Measurements from ENCODE around the gene PER3.

Gene PER3

DNA sequence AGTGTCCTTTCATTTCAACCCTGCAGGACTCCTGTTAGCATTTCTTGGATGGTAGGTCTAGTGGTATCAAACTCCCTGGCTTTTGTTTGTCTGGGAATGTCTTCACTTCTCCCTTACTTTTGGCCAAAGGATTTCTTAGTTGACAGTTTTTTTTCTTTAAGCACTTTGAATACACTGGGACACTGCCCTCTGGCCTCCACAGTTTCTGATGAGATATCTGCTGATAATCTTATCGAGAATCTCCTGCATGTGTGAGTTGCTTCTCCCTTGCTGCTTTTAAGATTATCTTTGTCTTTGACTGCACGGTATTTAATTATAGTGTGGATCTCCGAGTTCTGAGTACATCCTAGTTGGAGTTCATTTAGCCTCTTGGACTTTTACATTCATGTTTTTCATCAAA lies 55.4 kb downstream of the PER3 start:
- no peak for DNase-seq

DNA sequence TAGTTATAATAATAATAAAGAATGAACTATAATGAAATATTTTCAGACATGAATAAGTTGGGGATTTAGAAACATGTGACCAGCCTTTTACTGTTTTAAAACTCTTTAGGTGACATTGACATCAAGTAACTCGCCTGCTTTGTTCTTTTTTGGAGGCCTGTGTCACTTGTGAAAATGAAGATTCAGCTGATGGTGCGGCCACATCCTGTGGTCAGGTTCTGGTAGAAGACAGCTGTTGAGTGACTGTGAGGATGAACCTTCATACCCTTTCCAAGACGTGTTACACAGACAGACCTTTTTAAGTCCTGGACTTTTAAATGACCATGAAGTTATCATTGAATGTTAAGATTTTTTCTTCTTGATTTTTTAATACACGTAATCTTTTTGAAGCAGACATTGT lies 58.4 kb downstream of the PER3 start:
- DNase-seq: no peak

DNA sequence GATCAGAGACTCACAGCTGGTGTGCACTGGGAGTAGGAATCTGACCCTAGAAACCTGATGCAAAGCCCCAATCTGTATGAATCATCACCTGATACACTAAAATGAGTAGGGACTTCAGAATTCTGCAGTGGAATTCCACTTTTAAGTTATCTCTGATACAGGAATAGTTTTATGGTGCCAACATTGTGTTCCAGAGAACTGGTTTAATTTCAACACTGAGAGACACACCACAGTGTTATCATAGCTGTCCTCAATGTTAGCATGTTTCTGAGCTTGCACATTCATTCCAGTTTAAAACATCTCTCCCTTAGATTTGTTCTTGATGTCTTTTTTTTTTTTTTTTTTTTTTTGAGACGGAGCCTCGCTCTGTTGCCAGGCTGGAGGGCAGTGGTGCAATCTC lies 61.7 kb downstream of the PER3 start:
- DNase-seq: peak; percentile 79

DNA sequence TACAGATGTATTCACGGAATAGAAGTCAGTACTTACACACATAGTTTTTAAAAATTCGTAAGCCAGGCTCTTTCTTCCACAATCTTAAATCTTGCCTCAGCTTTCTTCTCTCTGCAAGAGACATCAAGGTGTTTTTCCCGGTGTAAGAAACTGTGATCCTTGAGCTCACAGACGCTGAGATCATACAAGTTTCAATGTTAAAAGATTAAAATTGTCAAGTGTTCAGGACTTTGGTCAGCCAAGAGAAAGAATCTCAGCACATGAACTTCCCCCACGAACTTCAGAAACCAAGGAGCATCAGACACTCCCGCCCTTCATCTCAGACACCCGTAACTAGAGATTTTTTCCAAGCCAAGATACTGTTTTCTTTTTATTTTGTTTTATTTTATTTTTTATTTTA lies 62.6 kb downstream of the PER3 start:
- DNase-seq: no peak

DNA sequence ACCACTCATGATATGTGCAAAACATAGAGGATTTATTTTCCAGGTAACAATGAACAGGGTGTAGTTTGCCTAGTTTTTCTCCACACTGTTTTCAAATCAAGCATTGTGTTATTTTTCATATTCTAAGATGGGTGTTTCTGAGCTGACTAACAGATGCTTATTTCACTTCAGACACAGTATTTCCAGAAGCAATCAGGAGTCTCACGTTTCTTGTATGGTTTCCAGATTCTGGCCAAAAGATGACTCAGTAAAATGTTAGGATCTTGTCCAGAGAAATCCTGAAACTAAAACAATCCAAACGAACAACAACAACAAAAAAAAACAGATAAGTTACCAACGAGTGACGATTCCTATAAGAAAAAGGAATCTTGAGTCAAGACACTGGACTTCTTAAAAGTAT lies 63.5 kb downstream of the PER3 start:
- DNase-seq: peak; percentile 41

DNA sequence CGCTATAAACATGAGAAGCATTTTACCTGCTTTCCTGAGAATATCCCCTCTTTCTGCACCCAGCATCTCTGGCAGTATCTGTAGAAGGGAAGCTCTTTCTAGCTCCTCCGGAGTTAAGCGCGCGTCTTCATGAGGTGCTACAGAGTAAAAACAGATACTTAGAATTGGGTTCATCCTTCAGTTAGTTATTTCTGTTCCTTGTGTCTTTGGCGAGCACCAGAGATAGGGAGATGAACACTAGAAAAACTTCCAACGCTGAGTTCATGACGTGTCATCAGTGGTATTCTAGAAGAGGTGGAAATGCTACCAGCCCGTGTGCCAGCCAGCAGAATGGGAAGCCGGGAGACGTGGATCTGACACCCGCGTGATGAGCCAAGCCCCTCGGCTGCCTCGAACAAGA lies 66.7 kb downstream of the PER3 start:
- no peak for DNase-seq

DNA sequence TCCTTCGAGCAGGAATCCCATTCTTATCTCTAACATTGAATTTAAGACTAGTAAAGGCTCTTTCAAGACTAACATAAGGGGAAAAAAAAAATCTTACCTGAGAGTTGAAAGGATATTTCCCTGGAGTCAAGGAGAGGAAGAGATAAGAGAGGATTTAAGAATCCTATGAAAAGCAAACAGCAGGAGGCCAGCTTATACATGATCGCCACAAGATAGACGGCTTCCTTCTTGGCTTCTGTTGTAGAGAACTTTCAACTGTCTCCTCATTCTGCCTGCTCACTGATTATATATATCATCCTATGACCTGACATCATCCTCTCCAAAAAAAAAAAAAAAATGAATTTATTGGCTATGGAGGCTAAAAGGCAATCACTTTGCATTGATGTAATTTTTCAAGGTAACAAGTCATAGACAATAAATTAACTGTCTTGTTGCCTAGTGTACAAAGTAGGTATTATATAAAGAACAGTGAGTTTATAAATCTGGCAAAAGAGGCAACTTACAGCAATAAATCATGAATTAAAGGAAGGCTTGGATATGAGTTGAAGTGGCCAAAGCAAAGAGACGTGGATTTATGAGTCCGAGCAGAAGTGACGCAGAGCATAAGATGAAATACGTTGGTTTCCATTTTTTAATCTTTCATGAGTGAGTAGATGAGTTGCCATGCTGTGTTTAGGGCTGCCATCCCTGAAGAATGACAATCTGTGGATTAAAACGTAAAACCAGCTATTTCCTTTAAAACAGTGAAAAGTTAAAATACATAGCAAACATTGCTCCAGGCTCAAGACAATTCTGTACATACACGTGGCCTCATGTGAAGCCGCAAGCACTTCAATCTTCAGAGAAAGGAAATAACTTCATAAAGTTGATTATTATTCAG lies 69.0 kb downstream of the PER3 start, which contains the start of gene UTS2:
Gene UTS2 (minus strand): TSS at position 262 of the 880 bp plus-strand sequence. CDS start 62 bp downstream, at position 200.
- no peak for DNase-seq

DNA sequence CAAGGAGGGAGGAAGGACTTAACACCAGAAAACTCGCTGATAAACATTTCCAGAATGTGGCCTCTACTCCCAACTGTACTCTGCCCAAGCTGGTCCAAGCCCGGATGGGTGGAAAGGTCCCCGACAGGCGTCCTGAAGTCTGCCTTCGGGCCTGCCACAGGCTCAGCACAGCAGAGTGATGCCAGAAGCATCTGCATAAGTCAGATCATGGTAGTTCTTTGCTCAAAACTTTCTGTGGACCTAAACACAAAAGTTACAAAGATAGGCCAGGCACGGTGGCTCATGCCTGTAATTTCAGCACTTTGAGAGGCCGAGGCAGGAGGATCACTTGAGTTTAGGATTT lies 69.6 kb downstream of the PER3 start:
- DNase-seq: no peak

DNA sequence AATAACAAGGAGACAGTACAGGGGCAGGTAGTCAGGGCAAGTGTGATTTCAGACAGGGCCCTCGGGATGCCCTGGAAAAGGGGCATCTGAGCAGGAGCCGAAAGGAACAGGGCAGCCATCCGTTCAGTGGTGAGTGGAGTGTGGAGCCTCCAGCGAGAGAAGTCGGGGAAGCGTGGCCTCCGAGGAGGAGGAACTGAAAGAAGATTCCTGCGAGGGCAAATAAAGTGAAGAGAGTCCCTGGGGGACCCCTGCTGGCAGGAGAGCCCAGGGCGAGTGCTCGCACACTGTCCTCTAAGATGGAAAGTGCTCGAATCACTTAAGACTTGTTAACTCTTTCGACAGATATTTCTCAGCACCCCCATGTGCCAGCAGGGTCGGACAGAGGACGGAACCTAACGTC lies 72.3 kb downstream of the PER3 start:
- DNase-seq: no peak

DNA sequence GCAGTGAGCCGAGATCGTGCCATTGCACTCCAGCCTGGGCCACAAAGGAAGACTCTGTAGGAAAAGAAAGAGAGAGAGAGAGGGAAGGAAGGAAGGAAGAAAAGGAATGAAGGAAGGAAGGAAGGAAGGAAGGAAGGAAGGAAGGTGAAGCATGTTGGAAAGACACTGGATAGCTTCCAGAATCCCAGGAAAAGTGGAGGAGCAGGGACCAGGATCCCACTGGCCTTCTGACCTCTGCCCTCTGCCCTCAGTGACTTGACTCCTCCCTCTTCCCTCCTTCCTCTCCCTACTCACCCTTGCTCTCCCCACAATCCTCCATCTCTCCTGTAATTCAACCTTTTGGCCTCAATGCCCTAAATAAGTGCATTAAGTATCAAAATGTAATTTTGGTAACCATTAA lies 72.9 kb downstream of the PER3 start:
- DNase-seq: no peak

DNA sequence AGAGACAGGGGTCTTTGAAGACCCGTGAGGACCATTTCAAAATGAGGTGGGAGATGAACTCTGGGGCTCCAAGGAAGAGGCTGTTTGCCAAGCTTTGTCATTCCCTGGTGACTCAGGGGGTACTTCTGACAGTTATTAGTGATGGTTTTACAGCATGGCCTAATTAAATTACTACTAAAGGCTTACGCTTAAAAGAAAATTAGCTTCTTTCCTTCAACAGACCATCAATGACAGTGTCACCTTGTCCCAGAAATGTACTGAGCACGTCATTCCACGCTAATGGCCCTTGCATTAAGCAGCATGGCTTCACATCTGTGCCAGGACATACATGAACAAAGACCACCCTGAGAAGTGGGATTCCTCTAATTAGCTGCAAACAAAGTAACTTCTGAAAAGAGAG lies 73.9 kb downstream of the PER3 start:
- DNase-seq: no peak

DNA sequence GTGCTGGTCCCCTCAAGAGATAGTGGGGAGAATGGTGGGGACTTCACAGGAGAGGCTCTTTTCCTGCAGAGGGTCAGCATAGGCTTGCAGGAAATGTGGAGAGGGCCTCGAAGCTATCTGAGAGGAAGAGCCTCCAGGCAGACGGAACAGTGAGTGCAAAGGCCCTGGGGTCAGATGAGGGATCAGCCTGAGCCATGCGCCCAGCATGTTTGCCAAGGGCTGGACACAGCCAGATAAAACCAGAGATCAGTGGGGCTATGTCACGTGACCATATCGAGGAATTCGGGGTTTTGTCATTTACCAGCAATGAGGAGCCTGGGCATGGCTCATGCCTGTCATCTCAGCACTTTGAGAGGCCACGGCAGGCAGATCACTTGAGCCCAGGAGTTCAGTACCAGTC lies 75.3 kb downstream of the PER3 start:
- DNase-seq: no peak

DNA sequence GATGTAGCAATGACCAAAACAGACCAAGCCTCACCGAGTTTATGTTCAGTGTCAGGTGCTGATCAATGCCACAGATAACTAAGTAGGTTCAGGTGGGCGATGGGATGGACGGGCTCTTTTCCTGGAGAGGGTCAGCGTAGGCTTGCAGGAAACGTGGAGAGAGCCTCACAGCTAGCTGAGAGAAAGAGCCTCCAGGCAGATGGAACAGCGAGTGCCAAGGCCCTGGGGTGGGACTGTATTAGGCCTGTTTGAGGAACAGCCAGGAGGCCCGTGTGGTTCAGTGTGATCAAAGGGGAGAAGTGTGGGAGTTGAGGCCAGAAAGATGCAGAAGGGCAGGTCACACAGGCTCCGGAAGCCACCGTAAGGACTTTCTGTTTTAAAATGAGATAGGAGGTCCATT lies 76.0 kb downstream of the PER3 start:
- DNase-seq: no peak

DNA sequence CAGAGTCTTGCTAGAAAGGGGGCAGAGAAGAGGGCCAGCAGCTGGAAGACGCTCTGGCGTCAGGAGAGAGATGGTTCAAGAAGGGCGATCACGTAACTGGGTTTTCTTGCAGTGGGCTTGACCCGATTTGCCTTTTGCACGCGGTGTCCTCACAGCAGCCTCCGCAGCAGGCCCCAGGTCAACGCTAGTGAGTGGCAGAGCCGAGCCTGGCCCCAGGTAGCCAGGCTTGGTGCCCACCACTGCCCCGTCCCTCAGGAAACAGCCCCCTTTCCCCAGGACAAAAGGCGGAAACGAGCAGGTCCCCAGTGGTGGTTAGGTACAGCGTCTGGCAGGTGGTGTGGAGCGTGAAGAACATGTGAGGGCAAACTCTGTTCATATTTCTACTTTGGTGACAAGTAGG lies 77.4 kb downstream of the PER3 start:
- no peak for DNase-seq

DNA sequence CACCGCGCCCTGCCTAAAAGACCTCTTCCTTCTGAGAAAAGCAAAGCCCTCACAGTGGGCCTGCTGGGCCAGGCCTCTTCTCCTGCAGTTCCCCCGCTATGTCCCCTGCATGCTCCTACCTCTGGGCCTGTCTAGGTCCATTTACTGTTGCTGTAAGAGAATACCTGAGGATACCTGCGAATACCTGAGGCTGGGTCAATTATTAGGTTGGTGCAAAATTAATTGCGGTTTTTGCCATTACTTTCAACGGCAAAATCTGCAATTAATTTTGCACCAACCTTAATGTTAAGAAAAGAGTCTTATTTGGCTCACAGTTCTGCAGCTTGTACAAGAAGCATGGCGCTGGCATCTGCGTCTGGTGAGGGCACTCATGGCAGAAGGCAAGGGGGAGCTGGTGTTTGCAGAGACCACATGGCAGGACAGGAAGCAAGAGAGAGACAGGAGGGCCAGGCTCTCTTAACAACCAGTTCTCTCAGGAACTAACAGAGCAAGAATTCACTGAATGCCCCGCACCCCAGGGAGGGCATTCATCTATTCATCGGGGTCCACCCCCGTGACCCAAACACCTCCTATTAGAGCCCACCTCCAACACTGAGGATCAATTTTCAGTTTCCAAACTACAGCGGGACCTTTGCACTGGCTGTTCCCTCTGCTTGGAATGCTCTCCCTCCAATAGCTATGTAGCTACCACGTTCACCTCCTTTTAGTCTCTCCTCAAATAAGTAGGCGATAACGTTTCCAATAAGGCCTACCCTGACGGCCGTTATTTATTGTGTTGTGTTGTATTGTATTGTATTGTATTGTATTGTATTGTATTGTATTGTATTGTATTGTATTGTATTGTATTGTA lies 78.3 kb downstream of the PER3 start:
- DNase-seq: no peak

DNA sequence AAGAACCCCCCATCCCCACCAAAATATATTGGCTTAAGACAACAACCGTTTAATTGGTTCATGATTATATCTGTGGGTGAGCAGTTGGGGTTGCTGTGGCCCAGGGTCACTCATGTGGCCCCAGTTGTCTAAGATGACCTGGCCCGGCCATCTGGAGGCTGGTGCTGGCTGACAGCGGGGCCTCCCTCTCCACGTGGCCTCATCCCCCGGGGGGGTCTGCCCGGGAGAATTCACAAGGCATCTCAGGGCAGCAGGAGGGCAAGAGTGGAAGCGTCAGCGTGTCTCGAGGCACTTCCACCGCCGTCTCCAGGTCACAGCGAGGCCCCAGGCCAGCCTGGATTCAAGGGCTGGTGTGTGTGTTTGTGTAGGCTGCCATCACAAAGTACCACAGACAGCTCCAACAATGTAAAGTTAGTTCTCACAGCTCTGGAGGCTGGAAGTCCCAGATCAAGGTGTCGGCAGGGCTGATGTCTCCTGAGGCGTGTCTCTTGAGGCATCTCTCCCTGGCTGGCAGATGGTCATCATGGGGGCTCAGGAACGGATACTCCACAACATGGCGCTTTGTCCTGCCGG lies 79.8 kb downstream of the PER3 start:
- no peak for DNase-seq

DNA sequence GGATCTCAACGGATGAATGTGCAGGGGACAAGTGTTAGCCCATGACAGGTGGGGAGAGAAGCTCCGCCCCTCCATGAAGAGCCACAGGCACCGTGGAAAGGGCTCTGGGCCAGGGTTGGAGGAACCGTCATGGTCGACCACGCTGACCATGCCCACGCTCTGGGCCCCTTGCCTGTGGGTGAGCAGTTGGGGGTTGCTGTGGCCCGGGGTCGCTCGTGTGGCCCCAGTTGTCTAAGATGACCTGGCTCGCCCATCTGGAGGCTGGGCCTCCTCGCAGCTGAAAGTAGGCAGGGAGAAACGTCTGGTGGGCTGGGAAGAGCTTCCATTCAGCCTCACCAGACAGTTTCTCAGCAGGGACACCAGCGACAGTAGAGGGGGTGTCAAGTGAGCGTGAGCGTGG lies 81.9 kb downstream of the PER3 start:
- DNase-seq: no peak

DNA sequence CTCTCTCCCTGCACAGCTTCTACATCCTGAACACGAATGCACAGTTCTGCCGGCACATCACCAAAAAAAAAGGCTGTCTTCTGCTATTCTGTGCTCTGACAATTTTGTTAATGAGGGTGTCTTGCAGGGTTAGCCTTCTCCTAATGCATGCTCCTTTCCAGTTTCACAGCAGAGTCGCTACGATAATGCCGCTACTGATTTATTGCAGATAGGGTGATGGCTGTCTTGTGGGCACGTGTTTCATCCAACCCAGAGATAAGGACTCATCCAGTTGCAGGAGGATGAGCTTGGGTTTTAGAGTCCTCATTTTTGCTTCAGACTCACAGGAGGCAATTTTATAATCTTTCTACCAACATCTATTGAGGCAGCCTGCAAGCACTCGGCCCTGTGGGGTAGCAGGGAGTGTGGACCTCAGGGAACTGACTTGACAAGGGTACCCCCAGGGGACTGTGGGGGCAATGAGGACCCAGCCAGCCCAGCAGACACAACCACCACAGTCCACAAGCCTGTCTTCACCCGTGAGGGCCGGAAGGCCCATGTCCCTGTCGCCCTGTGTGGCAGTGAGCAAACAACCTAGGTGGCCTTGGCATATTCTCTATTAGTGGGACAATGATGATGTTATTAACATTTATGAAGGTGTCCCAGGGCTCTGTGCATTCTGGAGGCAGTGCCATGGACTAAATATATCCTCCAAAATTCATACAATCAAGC lies 84.1 kb downstream of the PER3 start:
- DNase-seq: no peak

DNA sequence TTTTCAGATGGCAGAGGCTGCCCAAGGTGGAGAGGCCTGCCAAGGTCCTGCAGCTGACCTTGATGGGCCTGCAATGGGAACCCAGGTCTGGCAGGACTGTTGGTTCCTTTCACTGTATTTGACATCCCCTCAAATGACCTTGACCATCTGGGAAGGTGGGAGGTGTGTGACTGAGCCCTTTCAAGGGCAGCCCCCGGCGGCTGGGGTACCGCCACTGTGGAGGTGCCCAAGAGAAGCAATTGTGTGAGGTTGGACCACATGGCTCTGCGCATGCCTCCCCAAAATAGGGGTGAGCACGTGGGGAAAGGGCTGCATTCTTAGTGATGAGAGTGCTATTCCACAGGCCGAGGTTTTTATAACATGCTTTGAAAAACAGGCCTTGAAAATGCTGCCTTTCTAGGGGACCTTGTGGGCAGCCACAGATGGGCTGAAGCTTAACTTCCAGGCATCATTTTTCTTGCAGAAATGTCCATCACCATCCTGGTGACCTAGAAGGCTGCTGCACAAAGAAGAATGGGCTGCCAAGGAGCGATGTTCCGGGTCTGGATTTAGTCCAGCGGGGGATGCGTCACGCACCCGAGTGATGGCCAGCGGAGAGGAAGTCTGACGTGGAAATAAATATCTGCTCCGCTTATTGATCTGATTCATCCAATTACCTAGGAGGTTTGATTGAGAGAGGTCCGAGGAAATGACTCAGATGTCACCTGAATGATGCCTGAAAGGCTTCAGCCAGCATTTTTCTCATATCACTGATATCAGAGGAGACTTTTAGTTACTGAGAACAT lies 85.2 kb downstream of the PER3 start:
- no peak for DNase-seq

DNA sequence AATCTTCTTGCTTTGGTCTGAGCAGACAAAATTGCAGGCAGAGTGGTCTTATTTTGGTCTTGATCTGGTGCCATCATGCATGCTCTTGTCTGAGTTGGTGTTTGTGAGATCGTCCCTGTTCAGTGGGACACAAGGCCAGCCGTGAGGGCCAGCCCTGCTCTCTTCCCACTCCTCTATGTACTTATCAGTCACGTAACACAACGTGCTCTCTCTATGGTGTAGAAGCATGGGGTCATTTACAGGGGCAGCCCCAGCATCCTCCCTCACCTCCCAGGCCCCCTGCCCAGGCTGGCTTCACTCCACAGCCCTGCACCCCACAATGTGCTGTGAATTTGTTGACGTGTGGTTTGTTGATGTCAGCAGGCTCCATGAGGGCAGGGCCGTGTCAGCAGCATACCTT lies 87.0 kb downstream of the PER3 start:
- DNase-seq: no peak

DNA sequence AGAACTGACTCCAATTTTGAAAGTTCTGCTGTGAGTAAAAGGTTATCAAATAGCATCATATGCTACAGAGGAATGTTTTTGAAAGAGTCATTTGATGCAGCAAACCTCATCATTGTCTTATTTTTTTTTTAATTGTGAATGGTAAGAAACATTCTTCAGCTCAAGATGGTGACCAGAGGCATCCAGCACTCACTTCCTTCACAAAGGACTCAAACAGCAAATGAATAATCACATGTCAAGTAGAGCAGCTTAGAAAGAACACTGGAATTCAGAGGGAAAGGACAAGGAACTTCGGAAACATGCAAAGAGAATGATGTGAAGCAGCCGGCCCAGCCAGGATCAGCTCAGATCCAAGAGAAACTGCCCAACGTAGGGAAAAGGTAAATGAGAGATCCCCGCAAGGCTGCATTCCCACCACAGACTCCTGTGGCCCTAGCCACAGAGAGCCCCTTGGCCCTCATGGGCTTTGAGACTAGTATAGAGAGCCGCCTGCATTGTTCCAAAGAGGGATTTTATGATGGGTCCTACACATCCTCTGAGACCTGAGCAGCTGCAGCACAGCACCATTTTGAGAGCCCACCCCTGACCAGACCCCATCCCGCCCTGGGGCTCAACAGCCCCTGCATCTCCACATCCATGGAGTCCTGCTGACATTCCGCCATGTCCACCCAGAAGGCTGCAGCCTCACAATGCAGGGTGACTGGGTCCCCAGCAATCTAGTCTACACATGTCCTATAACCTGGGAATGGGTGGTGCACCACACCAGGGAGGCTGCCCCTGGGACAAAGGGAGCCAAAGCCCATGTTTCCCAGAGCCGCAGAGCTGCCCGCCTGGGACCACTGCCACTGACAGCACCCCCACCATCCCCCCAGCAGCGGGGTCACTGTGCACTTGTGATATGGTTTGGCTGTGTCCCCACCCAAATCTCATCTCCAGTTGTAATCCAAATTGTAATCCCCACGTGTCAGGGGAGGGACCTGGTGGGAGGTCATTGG lies 90.0 kb downstream of the PER3 start:
- DNase-seq: no peak

Data from NCI-H226 (cell line).